Endothelial cell (in vitro differentiated cells): ENCODE measurements around the gene CFAP90. TPM values are rescaled to one million over a fixed set of nuclear protein-coding genes. Genes with fewer than 3 reads are reported as not detected.
A peak's percentile ranks its signal among the peaks of the same experiment; 100 is the strongest.

Source experiments
- DNase-seq: peaks from one replicate; pipeline ENCODE4 v3.0.0; 2021; ENCODE audit warnings: low spot score
- H3K27ac Mint-ChIP-seq: one replicate; pipeline ENCODE4 v1.8.0; 2021; ENCODE audit warnings: mixed read lengths, inconsistent platforms; ENCODE audit not compliant: unreplicated experiment
- H3K27me3 Mint-ChIP-seq: one replicate; pipeline ENCODE4 v1.8.0; 2021; ENCODE audit warnings: mild to moderate bottlenecking, moderate library complexity, mixed read lengths, inconsistent platforms; ENCODE audit not compliant: unreplicated experiment
- H3K36me3 Mint-ChIP-seq: one replicate; pipeline ENCODE4 v1.8.0; 2021; ENCODE audit warnings: mild to moderate bottlenecking, low read depth, mixed read lengths, inconsistent platforms; ENCODE audit not compliant: unreplicated experiment
- H3K4me1 Mint-ChIP-seq: one replicate; pipeline ENCODE4 v1.8.0; 2021; ENCODE audit warnings: mild to moderate bottlenecking, mixed read lengths, inconsistent platforms; ENCODE audit not compliant: unreplicated experiment
- H3K4me3 Mint-ChIP-seq: one replicate; pipeline ENCODE4 v1.8.0; 2021; ENCODE audit warnings: mild to moderate bottlenecking, mixed read lengths, inconsistent platforms; ENCODE audit not compliant: unreplicated experiment
- H3K9me3 Mint-ChIP-seq: one replicate; pipeline ENCODE4 v1.8.0; 2021; ENCODE audit warnings: mixed read lengths, inconsistent platforms; ENCODE audit not compliant: unreplicated experiment
- CTCF ChIP-seq: fragments of 200-600 bp; sonication (generic); IDR thresholded peaks from one replicate; pipeline ENCODE4 v1.5.0; 2021; ENCODE audit warnings: antibody characterized with exemption; ENCODE audit not compliant: unreplicated experiment
- total RNA-seq: library from RNA; stranded (reverse); fragmentation: NEBNext Ultra II Directional; extraction: Animal tissue kit (Norgen Biotek cat#: 25700); gene quantifications from one replicate; pipeline ENCODE4 v1.2.1, GENCODE V29; 2021; ENCODE audit not compliant: unreplicated experiment

CFAP90 gene
- total RNA-seq, 1 donor from 2014 or later, result not detected

DNA sequence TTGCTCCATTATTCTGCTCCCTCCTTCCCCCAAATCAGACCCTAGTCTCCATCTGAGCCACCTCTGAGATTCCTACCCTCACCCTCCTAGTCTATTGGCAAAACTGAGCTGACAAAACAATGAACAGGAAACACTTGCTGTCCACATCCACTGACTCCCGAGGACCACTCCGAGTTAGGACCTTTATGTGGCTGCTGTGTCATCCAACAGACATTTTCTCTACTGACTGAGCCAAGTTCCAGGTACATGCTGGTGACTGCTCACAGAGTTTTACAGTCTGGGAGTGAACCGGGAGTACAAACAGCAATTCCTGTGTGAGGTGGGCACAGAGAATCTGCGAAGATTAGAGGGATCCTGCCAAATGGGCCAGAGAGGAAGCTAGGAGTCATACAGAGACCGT, 39.2 kb downstream of the CFAP90 start:
- no peak overlapping the region for H3K4me3 Mint-ChIP-seq
- H3K9me3 Mint-ChIP-seq, result no peaks in the 10 kb centered on the region
- H3K4me1 Mint-ChIP-seq, result peaks cover 9% of the 10 kb centered on the region
- H3K27ac Mint-ChIP-seq, result no peak overlapping the region
- no peak for TF ChIP-seq CTCF
- DNase-seq, result no peak
- H3K36me3 Mint-ChIP-seq, result no peaks in the 10 kb centered on the region
- H3K27me3 Mint-ChIP-seq, result peaks cover 1% of the 10 kb centered on the region

GRCh38 chr5:7808998-7809397, 41.9 kb downstream of the CFAP90 start:
- DNase-seq, result no peak
- H3K27ac Mint-ChIP-seq, result no peak overlapping the region
- no peak overlapping the region for H3K4me3 Mint-ChIP-seq
- peaks cover 3% of the 10 kb centered on the region for H3K4me1 Mint-ChIP-seq
- no peaks in the 10 kb centered on the region for H3K9me3 Mint-ChIP-seq
- no peaks in the 10 kb centered on the region for H3K36me3 Mint-ChIP-seq
- no peak for TF ChIP-seq CTCF
- H3K27me3 Mint-ChIP-seq, result peaks cover 1% of the 10 kb centered on the region

GRCh38 chr5:7805379-7805778, 45.6 kb downstream of the CFAP90 start:
- DNase-seq, result peak; percentile 49
- Mint-ChIP-seq H3K9me3 (no peaks in the 10 kb centered on the region), H3K4me3 (no peak overlapping the region), H3K4me1 (no peaks in the 10 kb centered on the region), H3K27ac (no peak overlapping the region), H3K36me3 (no peaks in the 10 kb centered on the region), H3K27me3 (peaks cover 5% of the 10 kb centered on the region)
- TF ChIP-seq CTCF, result peak; percentile 49

- Mint-ChIP-seq H3K4me3 (no peak overlapping the region), H3K27ac (no peak overlapping the region), H3K36me3 (no peaks in the 10 kb centered on the region), H3K9me3 (no peaks in the 10 kb centered on the region), H3K4me1 (no peaks in the 10 kb centered on the region), H3K27me3 (peaks cover 8% of the 10 kb centered on the region)
- DNase-seq, result no peak
- no peak for TF ChIP-seq CTCF
Observed at GRCh38 chr5:7803937-7804336, 47.0 kb downstream of the CFAP90 start.

- no peak for DNase-seq
- H3K4me1 Mint-ChIP-seq, result peaks cover 5% of the 10 kb centered on the region
- no peak for TF ChIP-seq CTCF
- no peaks in the 10 kb centered on the region for H3K36me3 Mint-ChIP-seq
- no peak overlapping the region for H3K4me3 Mint-ChIP-seq
- H3K9me3 Mint-ChIP-seq, result no peaks in the 10 kb centered on the region
- peaks cover 11% of the 10 kb centered on the region for H3K27me3 Mint-ChIP-seq
- no peak overlapping the region for H3K27ac Mint-ChIP-seq
Observed at GRCh38 chr5:7802855-7803254, 48.1 kb downstream of the CFAP90 start.
